HG03280 (cell line): ENCODE measurements around the gene ATP2A3.

Source experiments
- ATAC-seq: cut with Tn5 transposase; IDR thresholded peaks from one replicate; pipeline ENCODE4 v1.9.1; 2021; ENCODE audit warnings: mild to moderate bottlenecking, moderate library complexity; ENCODE audit not compliant: unreplicated experiment

Gene ATP2A3

GRCh38 chr17:3893720-3894116 is 70.5 kb downstream of the ATP2A3 start:
- no peak for ATAC-seq

DNA sequence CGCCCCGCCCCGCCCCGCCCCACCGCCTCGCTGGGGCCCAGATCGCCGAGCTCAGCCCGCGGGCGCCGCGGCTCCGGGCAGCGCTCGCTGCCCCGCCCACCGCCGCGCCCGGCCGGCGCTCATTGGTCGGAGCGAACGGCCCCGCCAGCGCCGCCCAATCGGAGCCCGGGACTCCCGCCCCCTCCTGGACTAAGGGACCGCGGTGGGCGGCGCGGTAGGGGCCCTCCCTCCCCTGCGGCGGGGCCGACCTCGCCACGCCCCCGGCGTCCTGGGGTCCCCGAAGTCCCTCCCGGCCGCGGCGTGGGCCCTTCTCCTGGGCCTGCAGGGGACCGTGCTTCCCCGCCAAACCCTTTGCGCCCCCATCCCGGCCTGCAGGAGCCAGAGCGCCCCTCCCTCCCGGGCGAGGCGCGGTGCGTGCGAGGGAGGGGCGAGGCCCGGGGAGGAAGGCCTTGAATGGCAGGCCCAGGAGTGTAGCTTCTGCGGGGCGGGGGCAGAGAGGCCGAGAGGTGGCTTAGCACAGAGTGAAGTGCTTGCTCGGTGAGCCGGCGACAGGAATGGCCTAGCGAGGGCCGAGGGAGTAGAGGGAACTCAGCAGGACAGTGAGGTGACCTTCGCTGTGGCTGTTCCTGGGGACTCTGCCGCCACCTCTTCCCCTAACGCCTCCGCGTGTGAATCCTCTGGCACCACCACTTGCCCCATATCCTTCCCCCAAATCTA is 71.1 kb downstream of the ATP2A3 start, which contains the start of gene CAMKK1:
Gene CAMKK1, minus strand, starts transcription at position 51 of the 717 bp plus-strand sequence. CDS start 7,366 bp downstream, outside the sequence.
- peak; percentile 88 for ATAC-seq

DNA sequence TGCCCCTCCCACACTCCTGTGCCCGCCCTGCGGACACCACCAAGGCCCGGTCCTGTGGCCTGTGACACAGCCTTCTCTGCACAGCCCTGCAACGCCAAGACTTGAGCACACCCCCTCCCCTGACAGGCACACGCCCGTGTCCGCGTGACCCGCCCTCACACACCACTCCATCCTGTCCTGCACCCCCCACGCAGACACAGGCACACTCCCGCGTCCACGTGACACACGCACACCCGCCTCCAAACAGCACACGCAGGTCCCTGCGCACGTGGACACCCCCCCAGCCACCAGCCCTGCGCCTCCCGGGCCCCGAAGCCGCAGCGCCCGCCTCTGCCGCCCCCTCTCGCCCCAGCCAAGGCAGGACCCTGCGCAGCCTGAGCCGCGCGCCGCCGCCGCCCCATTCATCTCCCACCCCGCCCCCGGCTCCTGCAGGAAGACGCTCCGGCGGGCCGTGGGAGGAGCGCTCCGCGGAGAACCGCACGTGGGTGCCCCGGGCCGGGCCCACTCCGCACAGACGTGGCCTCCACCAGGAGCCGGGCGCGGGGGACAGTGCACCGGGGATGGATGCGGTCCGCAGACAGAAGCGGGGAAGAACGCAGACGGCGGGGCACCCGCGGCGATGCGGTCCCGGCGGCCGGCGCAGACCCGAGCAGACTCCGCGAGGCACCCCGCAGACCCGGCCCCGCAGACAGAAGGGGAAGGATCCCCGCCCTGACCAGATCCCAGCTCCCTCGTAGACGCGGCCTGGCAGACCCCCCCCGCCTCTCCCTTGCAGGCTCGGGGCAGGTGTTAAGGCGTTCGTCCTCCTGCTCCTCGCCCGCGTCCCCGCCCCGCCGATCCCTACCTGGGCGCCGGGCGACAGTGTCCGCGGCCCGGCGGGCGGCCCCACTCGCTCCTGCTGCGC is 71.9 kb downstream of the ATP2A3 start:
- ATAC-seq: peak; percentile 13

GRCh38 chr17:3891626-3892094 is 72.6 kb downstream of the ATP2A3 start:
- ATAC-seq: no peak

- no peak for ATAC-seq
Observed at GRCh38 chr17:3890878-3891219, 73.4 kb downstream of the ATP2A3 start.

GRCh38 chr17:3890082-3890877 is 74.0 kb downstream of the ATP2A3 start:
- no peak for ATAC-seq

DNA sequence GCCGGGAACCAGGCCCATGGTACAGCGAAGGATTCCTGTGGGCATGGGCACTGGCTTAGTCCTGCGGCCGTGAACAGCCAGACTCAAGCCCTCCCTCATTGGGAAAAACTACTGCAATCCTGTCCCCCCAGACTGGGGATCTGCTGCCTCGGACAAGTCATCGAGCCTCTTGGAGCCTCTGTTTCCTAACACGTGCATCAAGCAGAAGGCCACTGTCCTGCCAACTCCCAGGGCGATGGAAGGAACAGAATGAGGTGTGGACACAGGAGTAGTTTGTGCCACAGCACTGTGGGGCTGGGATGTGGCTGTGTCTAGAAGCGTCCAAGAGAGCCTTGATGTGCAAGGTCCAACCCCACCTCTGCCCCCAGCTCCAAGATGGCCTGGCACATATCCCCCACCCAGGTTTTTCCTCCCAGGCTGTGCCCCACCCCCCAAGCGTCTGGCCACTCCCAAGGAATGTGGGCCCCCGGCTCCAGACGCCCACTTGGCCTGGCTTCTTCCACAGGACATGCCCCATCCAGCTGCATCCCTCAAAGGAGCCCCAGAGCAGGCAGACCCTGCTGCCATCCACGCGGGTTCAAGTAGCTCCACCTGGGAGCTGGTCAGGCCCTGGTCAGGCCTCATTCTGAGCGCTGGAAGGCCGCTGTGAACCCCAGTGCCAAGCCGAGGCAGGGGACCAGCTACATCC is 74.8 kb downstream of the ATP2A3 start:
- ATAC-seq: no peak

GRCh38 chr17:3888343-3889171 is 75.7 kb downstream of the ATP2A3 start:
- ATAC-seq: no peak

GRCh38 chr17:3887804-3888203 is 76.4 kb downstream of the ATP2A3 start:
- ATAC-seq: no peak

DNA sequence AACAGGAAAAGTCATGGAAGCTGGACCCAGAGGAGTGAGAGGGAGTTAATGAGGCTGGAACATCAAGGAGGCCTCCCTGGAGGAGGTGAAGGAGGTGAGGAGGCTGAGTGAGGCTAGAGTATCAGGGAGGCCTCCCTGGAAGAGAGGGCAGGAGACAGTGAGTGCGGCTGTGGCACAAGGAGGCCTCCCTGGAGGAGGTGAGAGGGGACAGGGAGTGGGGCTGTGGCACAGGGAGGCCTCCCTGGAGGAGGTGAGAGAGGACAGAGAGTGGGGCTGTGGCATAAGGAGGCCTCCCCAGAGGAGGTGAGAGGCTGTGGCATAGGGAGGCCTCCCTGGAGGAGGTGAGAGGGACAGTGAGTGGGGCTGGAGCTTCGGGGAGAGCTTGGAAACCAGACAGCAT is 76.8 kb downstream of the ATP2A3 start:
- no peak for ATAC-seq

DNA sequence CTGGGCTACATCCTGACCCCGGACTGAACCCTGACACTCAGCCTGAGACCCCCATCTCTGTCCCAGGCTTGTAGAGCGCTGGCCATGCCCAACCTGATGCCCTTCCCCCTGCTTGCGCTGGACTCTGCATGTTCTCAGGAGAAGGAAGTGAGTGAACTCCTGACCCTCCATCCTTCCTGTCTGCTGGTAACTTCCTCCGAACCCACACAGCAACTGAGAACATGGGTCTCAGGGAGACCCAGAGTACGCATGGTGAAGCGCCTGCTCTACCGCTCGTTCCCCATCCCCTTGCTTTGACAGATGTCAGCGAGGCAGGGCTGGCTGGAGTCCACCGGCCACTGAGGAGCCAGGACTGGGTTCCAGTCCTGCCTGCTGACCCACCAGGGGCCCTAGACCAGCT is 77.5 kb downstream of the ATP2A3 start:
- ATAC-seq: no peak

DNA sequence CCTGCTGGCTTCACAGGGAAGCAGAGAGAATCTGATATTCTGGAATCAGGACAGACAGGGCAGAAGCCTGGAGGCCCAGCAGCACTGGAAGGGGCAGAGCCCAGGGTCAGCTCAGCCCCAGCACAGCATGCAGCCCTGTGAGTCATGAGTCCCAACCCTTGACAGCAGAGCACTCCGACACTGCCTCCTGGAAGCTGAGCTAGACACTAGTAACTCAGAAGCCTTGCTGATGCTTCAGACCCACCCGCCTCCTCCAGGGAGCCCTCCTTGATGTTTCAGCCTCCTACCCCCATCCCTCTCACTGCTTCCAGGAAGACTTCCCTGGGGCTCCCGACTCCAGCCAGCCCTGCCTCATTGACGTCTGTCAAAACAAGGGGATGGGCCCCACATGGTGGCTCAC is 78.3 kb downstream of the ATP2A3 start:
- no peak for ATAC-seq

- no peak for ATAC-seq
Observed at GRCh38 chr17:3885271-3885670, 79.0 kb downstream of the ATP2A3 start.

- no peak for ATAC-seq
Observed at GRCh38 chr17:3884188-3884587, 80.0 kb downstream of the ATP2A3 start.

DNA sequence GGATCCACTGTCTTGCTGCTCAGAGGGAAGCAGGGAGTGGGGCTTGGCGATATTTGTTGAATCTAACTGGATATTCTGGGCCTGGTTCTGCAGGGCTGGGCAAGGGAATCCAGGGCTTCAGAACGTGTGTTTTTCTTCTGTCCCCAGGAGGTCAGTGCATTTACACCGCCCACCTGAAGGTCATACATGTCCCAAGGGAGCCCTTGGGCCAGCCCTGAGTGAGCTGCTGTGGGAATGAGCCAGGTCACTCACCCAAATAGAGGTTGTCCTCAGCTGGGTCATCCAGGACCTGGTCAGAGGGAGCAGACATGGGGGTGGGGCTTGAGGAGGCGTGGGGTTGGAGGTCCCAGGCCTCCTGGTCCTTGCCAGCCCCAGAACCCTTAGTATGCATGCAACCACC is 82.0 kb downstream of the ATP2A3 start:
- ATAC-seq: no peak

DNA sequence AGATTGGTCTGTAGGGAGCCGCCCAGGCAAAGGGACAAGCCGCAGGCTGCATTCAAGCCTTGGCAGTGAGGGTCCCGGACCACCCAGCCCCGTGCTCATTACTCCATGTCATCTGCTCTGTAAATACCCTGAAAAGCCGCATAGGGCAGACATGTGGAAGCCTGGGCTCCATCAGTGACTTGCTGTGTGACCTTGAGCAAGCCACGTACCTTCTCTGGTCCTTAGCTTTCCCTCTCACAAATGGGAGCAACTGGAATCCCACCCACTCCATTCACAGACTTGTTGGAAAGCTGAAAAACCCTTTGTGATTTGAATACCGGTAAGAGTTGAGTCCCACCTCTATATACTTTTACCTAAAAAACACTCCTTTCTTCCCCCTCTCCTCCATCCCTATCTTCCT is 83.3 kb downstream of the ATP2A3 start:
- ATAC-seq: no peak

DNA sequence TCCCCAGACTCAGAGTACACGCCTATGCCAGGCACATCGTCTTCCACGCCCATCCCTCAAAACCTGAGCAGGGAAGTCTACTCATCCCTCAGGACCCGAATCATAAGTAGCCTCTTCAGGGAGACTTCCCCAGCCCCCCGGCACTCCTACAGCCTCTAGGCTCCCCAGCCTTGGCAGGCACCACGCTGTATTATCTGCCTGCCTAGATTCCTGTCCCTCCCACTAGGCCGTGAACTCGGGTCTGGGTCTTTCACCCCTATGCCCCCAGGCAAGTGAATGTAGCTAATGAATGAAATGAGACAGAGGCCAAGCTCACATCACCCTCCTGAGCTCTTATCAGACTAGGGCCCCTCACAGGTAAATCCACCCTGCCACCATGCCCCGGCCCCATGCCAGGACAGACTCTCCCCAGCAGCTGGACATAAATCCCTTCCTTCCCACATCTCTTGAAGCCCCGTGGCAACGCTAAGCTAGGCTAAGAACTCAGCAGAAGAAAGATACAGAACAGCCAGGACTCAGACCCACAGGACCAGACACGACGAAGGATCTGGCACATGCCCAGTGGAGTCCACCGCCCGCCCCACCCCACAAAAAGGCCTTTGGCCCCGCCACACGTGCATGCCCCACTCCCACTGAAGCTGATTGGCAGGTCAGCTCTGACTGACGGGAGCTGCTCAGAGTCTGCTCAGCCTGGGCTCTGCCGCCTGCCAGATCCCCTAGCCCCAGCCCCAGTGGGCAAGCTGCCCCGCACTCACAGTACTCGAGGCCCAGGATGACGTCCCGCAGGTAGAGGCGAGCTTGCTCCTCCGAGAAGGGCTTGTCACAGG is 84.4 kb downstream of the ATP2A3 start:
- no peak for ATAC-seq

- ATAC-seq: no peak
Observed at GRCh38 chr17:3879186-3879585, 85.1 kb downstream of the ATP2A3 start.

DNA sequence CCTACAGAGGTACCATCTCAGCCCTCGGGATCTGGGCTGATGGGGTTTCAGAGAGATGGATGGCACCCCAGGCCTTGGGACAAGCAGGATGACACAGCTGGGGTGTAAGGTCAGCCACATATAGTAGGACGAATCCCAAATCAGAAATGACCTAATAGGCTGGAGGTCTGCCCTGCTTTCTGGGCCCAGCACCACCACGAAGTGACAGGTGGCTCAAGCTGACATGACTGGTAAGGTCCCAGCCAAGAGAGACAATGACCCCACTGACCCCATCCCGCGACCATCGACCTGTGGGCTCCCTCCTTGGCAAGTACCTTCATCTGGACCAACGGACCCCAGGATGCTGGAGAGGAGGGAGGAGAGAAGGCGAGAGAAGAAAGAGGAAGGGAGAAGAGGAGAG is 87.0 kb downstream of the ATP2A3 start:
- ATAC-seq: no peak
